Measurements from ENCODE around the gene PATE3. TPM values are rescaled to one million over a fixed set of nuclear protein-coding genes. Genes with fewer than 3 reads are reported as not detected.
A peak's percentile ranks its signal among the peaks of the same experiment; 100 is the strongest.

Gene PATE3
- total RNA-seq (2014; rRNA removed; shearing (Covaris generic); ENCODE audit: low replicate concordance): not detected in 2 replicates

- DNase-seq: no peak
- H3K36me3 ChIP-seq: no peaks in the 10 kb centered on the region
- H3K9me3 ChIP-seq: no peaks in the 10 kb centered on the region; the same call in 1 of the 2 replicates
- H3K27me3 ChIP-seq: no peaks in the 10 kb centered on the region
- H3K4me3 ChIP-seq: no peak within 1 kb of the TSS
These were observed at the start of gene PATE3 for GRCh38 chr11:125787827-125788226. TSS of gene PATE3 (plus strand) at chr11:125788127. CDS start at chr11:125788152, 25 bp downstream.

- Histone ChIP-seq H3K36me3 (no peaks in the 10 kb centered on the region), H3K9me3 (no peaks in the 10 kb centered on the region), H3K4me3 (no peak overlapping the region), H3K27me3 (peaks cover 46% of the 10 kb centered on the region)
- no peak for DNase-seq
These were observed 47.3 kb upstream of the PATE3 start for GRCh38 chr11:125740617-125741016.

GRCh38 chr11:125743681-125744080, 44.2 kb upstream of the PATE3 start:
- Histone ChIP-seq H3K4me3 (no peak overlapping the region), H3K9me3 (no peaks in the 10 kb centered on the region), H3K36me3 (no peaks in the 10 kb centered on the region), H3K27me3 (peaks cover 46% of the 10 kb centered on the region)
- no peak for DNase-seq

GRCh38 chr11:125745979-125746378, 41.9 kb upstream of the PATE3 start, which contains the start of gene PATE1:
TSS of gene PATE1 (plus strand) at chr11:125746279. CDS start at chr11:125746305, 26 bp downstream.
- H3K36me3 ChIP-seq: no peaks in the 10 kb centered on the region
- peaks cover 47% of the 10 kb centered on the region for H3K27me3 ChIP-seq
- DNase-seq: no peak
- H3K9me3 ChIP-seq: no peaks in the 10 kb centered on the region
- no peak within 1 kb of the TSS for H3K4me3 ChIP-seq

GRCh38 chr11:125750629-125751028, 37.3 kb upstream of the PATE3 start:
- Histone ChIP-seq H3K9me3 (peaks cover 2% of the 10 kb centered on the region; the same call in 1 of the 2 replicates), H3K4me3 (no peak overlapping the region), H3K27me3 (peaks cover 37% of the 10 kb centered on the region), H3K36me3 (no peaks in the 10 kb centered on the region)
- no peak for DNase-seq

- H3K27me3 ChIP-seq: peaks cover 20% of the 10 kb centered on the region
- no peaks in the 10 kb centered on the region for H3K36me3 ChIP-seq
- H3K4me3 ChIP-seq: no peak overlapping the region
- no peak for DNase-seq
- peaks cover 2% of the 10 kb centered on the region; the same call in 1 of the 2 replicates for H3K9me3 ChIP-seq
These were observed 31.9 kb upstream of the PATE3 start for GRCh38 chr11:125756050-125756449.

- Histone ChIP-seq H3K9me3 (no peaks in the 10 kb centered on the region), H3K4me3 (no peak overlapping the region), H3K36me3 (no peaks in the 10 kb centered on the region), H3K27me3 (peaks cover 17% of the 10 kb centered on the region; the same call in 1 of the 2 replicates)
- no peak for DNase-seq
These were observed 25.5 kb upstream of the PATE3 start for GRCh38 chr11:125762445-125762844.

- Histone ChIP-seq H3K36me3 (no peaks in the 10 kb centered on the region), H3K27me3 (peaks cover 24% of the 10 kb centered on the region), H3K4me3 (no peak overlapping the region), H3K9me3 (no peaks in the 10 kb centered on the region)
- DNase-seq: no peak
These were observed 24.4 kb upstream of the PATE3 start for GRCh38 chr11:125763483-125763882.

- Histone ChIP-seq H3K9me3 (no peaks in the 10 kb centered on the region), H3K27me3 (peaks cover 39% of the 10 kb centered on the region), H3K36me3 (no peaks in the 10 kb centered on the region), H3K4me3 (no peak overlapping the region)
- DNase-seq: no peak
These were observed 21.7 kb upstream of the PATE3 start for GRCh38 chr11:125766251-125766650.

GRCh38 chr11:125768336-125769046, 19.4 kb upstream of the PATE3 start:
- DNase-seq: no peak
- Histone ChIP-seq H3K27me3 (peaks cover 37% of the 10 kb centered on the region), H3K9me3 (no peaks in the 10 kb centered on the region), H3K4me3 (no peak overlapping the region), H3K36me3 (no peaks in the 10 kb centered on the region)

- DNase-seq: no peak
- Histone ChIP-seq H3K4me3 (no peak overlapping the region), H3K36me3 (no peaks in the 10 kb centered on the region), H3K27me3 (peaks cover 33% of the 10 kb centered on the region), H3K9me3 (peaks cover 3% of the 10 kb centered on the region; the same call in 1 of the 2 replicates)
These were observed 17.3 kb upstream of the PATE3 start for GRCh38 chr11:125770583-125770982.

- H3K4me3 ChIP-seq: no peak overlapping the region
- peaks cover 3% of the 10 kb centered on the region; the same call in 1 of the 2 replicates for H3K9me3 ChIP-seq
- no peaks in the 10 kb centered on the region for H3K36me3 ChIP-seq
- DNase-seq: peak; percentile 14
- H3K27me3 ChIP-seq: peaks cover 23% of the 10 kb centered on the region
These were observed 15.0 kb upstream of the PATE3 start for GRCh38 chr11:125772834-125773505.

- DNase-seq: no peak
- peaks cover 19% of the 10 kb centered on the region for H3K27me3 ChIP-seq
- H3K36me3 ChIP-seq: no peaks in the 10 kb centered on the region
- H3K4me3 ChIP-seq: no peak overlapping the region
- peaks cover 3% of the 10 kb centered on the region; the same call in 1 of the 2 replicates for H3K9me3 ChIP-seq
These were observed 14.4 kb upstream of the PATE3 start for GRCh38 chr11:125773516-125773915.

GRCh38 chr11:125777309-125777708, 10.6 kb upstream of the PATE3 start:
- no peak for DNase-seq
- H3K27me3 ChIP-seq: 0 out of 2 replicates have a peak, but pooled peaks cover 2% of the 10 kb centered on the region
- H3K36me3 ChIP-seq: no peaks in the 10 kb centered on the region

GRCh38 chr11:125778728-125779127, 9.2 kb upstream of the PATE3 start, which contains the start of gene PATE2:
TSS of gene PATE2 (minus strand) at chr11:125778828. CDS start at chr11:125778773, 55 bp downstream.
- DNase-seq: no peak

More at GRCh38 chr11:125777309-125777708, 10.6 kb upstream of the PATE3 start:
- Histone ChIP-seq H3K4me3 (no peak overlapping the region), H3K9me3 (peaks cover 3% of the 10 kb centered on the region; the same call in 1 of the 2 replicates)

GRCh38 chr11:125784678-125785077, 3.2 kb upstream of the PATE3 start:
- H3K9me3 ChIP-seq: no peaks in the 10 kb centered on the region; the same call in 1 of the 2 replicates
- DNase-seq: no peak
- H3K4me3 ChIP-seq: no peak overlapping the region
- H3K27me3 ChIP-seq: 0 out of 2 replicates have a peak, but pooled peaks cover 2% of the 10 kb centered on the region
- no peaks in the 10 kb centered on the region for H3K36me3 ChIP-seq

More at GRCh38 chr11:125778728-125779127, 9.2 kb upstream of the PATE3 start, which contains the start of gene PATE2:
- Histone ChIP-seq H3K4me3 (no peak within 1 kb of the TSS), H3K9me3 (peaks cover 3% of the 10 kb centered on the region; the same call in 1 of the 2 replicates), H3K36me3 (no peaks in the 10 kb centered on the region), H3K27me3 (0 out of 2 replicates have a peak, but pooled peaks cover 2% of the 10 kb centered on the region)

GRCh38 chr11:125790825-125791224, 2.9 kb downstream of the PATE3 start:
- Histone ChIP-seq H3K36me3 (no peaks in the 10 kb centered on the region), H3K27me3 (no peaks in the 10 kb centered on the region), H3K4me3 (no peak overlapping the region), H3K9me3 (peaks cover 3% of the 10 kb centered on the region)
- DNase-seq: no peak

Data from MG63 (cell line).